CD4-positive, alpha-beta T cell treated with Interleukin-6 for 4 hours (primary cell): Measurements from ENCODE around the gene MRPL30.
"Not testable (repeated sequence)": the region's sequence is repeated elsewhere in the genome, so short reads cannot be mapped to it uniquely, and the experiment has no call there.

Experiments used
- DNase-seq: peaks from one replicate; pipeline ENCODE4 v3.0.0-alpha.2; 2020; ENCODE audit warnings: mixed read lengths

Gene MRPL30

GRCh38 chr2:99180755-99181623 is at the start of gene MRPL30, which contains the start of gene MITD1:
Gene MRPL30 (plus strand): TSS chr2:99181184. CDS start chr2:99186204, 5,020 bp downstream.
Gene MITD1 (minus strand): TSS chr2:99181058. CDS start chr2:99180981, 77 bp downstream.
- peak; percentile 90 for DNase-seq

GRCh38 chr2:99135044-99135556 is 45.9 kb upstream of the MRPL30 start:
- DNase-seq: not testable (repeated sequence)

DNA sequence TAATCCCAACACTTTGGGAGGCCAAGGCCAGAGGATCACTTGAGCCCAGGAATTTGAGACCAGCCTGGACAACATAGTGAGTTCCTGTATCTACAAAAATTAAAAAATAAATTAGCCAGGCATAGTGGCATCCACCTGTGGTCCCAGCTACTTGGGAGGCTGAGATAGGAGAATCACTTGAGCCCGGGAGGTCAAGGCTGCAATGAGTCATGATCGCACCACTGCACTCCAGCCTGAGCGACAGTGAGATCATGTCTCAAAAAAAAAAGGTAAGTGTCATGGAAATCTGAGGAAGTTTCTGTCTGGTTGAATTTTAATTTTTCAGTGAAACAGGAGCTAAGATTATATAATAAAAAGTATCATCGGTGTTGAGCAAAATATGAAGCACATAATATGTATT is 42.0 kb upstream of the MRPL30 start:
- no peak for DNase-seq

GRCh38 chr2:99140056-99140859 is 40.7 kb upstream of the MRPL30 start:
- DNase-seq: no peak

GRCh38 chr2:99140860-99141109 is 40.2 kb upstream of the MRPL30 start:
- no peak for DNase-seq

- DNase-seq: peak; percentile 99
Measured at GRCh38 chr2:99141110-99142108, 39.6 kb upstream of the MRPL30 start, which contains the start of gene C2orf15. Gene C2orf15 (plus strand): TSS chr2:99141707. CDS start chr2:99150559, 8,852 bp downstream.

- no peak for DNase-seq
Measured at GRCh38 chr2:99150706-99151105, 30.3 kb upstream of the MRPL30 start.

- no peak for DNase-seq
Measured at GRCh38 chr2:99152199-99152895, 28.6 kb upstream of the MRPL30 start.

DNA sequence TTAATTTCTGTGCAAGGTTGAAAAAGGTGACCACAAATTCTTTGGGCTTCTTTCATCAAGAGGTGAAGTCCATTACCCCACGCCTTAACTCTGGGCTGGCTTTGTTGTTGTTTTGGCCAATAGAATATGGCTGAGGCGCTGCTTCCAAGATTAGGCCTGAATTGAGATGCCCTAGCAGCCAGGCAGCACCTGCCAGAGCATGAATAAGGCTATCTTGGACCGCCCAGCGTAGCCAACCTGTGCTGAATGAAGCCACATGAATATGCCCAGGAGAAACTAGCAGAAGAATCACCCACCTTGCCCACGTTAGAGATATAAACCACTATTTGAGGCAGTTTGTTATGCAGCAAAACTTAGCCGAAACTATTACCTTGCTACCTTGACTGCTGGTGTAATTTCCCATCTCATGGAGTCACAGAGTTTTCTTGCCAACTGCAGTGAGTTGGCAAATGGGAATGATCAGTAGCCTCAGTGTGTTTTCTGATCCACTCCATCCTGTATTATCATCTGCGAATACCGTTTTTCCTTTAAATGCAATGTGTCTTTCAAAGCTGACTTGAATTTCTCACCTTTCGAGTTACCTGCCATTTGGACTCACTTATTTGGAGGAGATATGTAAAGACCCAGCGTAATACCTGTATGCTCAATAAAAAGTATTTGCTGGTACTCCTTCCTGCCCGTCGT is 26.9 kb upstream of the MRPL30 start:
- DNase-seq: no peak

DNA sequence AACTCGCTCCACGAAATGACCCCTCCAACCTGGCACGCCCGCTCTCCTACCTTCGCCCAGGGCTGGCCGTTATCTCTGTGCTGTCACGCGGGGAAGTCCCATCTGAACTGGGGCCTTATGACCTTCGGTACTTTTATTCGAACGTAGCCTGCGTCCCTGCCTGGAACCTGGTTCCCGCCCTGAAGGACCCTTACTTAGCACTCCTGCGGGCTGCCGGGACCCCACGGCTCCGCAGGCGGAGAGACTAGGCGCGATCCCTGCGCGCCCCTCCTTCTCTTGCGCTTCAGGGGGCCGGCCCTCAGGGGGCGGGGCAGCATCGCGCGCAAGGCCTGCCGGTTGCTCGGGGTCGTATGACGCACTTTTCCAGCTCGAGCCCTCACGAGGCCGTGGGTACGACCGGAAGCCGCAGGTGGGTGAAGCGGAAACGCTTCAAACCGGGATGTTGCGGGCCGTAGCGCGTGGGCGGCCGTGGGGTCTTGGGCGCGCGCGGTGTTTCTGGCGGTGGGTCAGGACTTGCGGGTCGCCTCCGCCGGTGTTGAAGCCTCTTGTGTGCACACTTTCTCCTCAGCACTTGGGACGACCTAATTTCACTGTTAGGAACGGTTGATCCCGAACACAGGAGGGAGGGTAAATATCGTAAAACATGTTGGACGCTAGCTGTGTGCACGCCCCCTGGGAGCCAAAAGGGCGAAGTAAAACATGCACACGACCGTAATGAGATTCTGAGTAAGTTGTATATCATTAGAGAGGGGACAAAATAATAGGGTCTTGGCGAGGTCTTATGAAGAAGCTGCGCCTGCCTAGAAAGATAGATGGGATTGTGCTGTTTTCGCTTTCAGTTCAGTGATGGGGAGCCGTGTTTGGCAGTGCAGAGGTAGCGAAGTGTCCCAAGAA is 26.1 kb upstream of the MRPL30 start, which contains the start of the genes LIPT1 and TSGA10:
LIPT1 (plus strand) TSS at position 325 of the 894 bp plus-strand sequence. CDS start 6,991 bp downstream, outside the sequence.
TSGA10 (minus strand) TSS at position 300 of the 894 bp plus-strand sequence. CDS start 45,503 bp downstream, outside the sequence.
- DNase-seq: peak; percentile 93

DNA sequence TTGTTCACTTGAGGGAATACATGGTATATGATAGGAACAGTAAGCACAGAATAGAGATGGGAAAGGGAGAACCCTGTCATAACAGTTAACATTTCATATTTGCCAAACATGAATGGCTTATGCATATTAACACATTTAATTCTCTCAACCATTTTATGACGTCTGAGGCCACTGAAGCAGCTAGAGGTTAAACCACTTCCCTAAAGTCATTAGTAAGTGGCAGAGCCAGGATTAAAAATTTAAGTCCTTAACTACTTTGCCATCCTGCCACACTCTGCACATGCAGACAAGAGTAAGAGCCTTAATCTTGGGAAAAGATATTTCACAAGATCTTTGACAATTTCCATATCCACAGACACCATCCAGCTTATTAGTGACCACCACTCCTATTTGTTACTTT is 24.1 kb upstream of the MRPL30 start:
- no peak for DNase-seq

DNA sequence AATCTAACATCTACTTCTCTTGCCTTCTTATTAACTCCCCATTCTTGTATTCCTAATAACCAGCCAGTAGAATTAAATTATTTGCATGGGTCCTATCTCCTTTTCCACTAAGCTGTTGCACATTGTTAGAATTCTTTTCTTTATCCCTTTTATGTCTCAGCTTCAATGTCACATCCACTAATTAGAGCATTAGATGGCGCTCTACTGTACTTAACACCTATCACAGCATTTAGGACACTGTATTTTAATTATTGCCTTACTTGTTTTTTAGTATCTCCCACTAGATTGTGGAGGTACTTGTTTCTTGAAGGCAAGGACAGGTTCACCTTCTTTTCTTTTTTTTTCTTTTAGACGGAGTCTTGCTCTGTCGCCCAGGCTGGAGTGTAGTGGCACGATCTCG is 22.4 kb upstream of the MRPL30 start:
- no peak for DNase-seq

DNA sequence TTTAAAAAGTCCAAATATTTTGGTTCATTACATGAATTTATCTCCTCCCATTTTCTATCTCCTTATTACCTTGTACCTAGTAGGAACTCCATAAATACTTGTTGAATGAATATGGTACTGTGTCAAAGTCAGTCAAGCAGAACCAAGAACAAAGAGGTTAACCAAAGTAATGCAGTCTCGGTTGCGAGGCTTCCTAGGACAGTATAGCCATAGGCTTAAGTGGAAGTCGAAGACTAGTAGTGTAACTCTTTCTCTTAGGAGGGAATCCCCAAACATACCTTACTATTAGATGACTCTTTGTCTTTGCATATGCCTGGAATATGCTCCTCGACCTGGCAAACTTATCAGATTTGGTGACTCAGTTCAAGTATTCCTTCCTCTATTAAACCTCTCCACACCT is 21.4 kb upstream of the MRPL30 start:
- no peak for DNase-seq

GRCh38 chr2:99166218-99166617 is 14.8 kb upstream of the MRPL30 start:
- no peak for DNase-seq

DNA sequence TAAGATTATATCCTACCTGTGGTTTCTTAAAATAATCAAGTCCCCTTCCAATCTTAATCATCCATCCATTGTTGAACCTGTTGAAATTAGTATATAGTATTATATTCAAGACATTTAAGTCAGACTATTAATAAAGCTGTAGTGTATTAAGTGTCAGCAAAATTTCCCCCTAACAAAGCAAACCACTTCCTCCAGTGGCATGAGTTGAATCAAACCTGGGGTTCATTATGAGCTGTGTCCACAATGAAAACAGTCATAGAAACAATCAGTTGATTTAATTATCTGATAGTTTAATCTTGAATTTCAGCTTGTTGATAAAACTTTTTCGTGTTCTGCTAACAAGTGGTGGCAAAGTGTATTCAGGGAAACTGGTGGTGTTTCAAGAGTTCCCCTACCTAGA is 11.4 kb upstream of the MRPL30 start:
- no peak for DNase-seq

GRCh38 chr2:99171377-99172140 is 9.4 kb upstream of the MRPL30 start:
- DNase-seq: no peak

- DNase-seq: no peak
Measured at GRCh38 chr2:99181624-99182000, 628 bp downstream of the MRPL30 start.

DNA sequence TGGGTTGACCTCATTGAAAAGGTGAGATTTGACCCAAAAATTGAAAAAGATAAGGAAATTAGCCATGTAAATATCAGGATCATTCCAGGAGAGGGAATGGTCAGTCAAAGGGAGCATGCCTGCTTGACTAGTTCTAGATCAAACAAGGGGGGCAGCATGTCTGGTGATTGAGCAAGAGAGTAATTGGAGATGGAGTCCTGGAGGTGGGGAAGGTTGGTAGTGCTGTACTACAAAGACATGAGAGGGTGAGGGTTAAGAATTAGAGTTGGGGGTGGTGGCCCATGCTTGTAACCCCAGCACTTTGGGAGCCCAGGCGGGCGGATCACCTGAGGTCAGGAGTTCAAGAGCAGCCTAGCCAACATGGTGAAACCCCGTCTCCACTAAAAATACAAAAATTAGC is 2.0 kb downstream of the MRPL30 start:
- DNase-seq: no peak

- DNase-seq: no peak
Measured at GRCh38 chr2:99184811-99185210, 3.8 kb downstream of the MRPL30 start.
